ENCODE measurements around the gene APBA1.

APBA1 gene

GRCh38 chr9:69519470-69520240 lies 152.5 kb downstream of the APBA1 start:
- ATAC-seq (replicated peaks; ENCODE audit: extremely low read depth, poor library complexity, severe bottlenecking): no peak
- Mint-ChIP-seq H3K9me3 (no peaks in the 10 kb centered on the region), H3K36me3 (ENCODE audit: insufficient read depth) (no peaks in the 10 kb centered on the region), H3K27ac (ENCODE audit: low read depth) (no peak overlapping the region), H3K4me1 (no peaks in the 10 kb centered on the region), H3K4me3 (no peak overlapping the region), H3K27me3 (peaks cover 35% of the 10 kb centered on the region)
- no peak for DNase-seq (ENCODE audit: low spot score in 2 of 2)

- ATAC-seq (replicated peaks; ENCODE audit: extremely low read depth, poor library complexity, severe bottlenecking): no peak
- Mint-ChIP-seq H3K36me3 (ENCODE audit: insufficient read depth) (no peaks in the 10 kb centered on the region), H3K9me3 (no peaks in the 10 kb centered on the region), H3K4me3 (no peak overlapping the region), H3K4me1 (no peaks in the 10 kb centered on the region), H3K27ac (ENCODE audit: low read depth) (no peak overlapping the region), H3K27me3 (peaks cover 13% of the 10 kb centered on the region)
- DNase-seq (ENCODE audit: low spot score in 2 of 2): no peak
These were observed 155.5 kb downstream of the APBA1 start for GRCh38 chr9:69516353-69517322.

DNA sequence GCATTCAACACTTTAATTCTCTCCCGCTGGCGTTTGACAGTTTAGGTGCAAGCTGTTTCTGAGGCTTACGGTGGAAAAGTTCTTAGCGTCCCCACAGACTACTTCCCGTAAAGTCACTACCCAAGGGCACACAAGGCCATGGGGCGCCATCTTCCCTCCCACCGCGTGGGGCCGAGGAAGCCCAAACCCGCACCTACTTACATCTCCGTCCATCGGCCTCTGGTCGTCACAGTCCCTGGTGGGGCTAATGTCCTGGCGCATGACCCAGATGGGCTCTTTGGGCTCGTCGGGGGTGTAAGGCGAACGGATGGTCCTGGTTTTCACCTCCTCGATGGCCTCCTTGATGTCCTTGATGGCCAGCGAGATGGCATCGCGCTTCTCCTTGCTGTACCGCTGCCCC lies 156.4 kb downstream of the APBA1 start:
- Mint-ChIP-seq H3K27me3 (peaks cover 5% of the 10 kb centered on the region), H3K4me3 (no peak overlapping the region), H3K27ac (ENCODE audit: low read depth) (no peak overlapping the region), H3K36me3 (ENCODE audit: insufficient read depth) (no peaks in the 10 kb centered on the region), H3K9me3 (no peaks in the 10 kb centered on the region), H3K4me1 (no peaks in the 10 kb centered on the region)
- DNase-seq (ENCODE audit: low spot score in 2 of 2) (no peak), ATAC-seq (replicated peaks; ENCODE audit: extremely low read depth, poor library complexity, severe bottlenecking) (no peak)

DNA sequence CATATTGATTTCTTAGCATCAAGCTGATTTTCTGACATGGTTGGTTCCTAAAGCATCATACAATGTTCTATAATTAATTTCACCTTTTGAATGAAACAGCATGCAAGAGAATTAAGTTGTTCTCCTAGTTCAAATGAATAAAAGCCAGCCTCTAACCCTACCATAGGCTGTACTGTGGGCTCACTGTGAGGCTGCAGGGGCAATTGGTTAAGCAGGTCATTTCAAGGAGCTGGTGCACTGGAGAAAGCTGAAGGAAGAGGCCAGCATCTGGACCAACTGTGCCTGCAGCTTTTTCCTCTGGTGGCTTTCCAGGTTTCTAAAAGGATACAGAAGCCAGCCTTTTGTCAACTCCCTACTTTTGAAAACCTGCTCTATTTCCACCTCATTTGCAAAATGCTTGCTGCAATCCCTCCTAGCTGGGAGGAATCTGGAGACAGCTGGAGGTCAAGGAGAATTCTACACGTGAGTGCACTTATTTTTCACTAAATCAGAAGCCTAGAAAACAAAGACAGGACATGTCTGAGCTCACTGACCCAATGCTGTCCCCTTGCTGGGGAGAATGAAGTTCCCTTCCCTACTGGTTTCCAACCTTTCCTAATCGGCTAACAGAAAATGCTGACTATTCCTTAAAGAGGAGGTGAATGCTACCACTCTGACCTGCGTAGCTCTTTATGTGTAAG lies 158.9 kb downstream of the APBA1 start:
- Mint-ChIP-seq H3K9me3 (no peaks in the 10 kb centered on the region), H3K27ac (ENCODE audit: low read depth) (no peak overlapping the region), H3K36me3 (ENCODE audit: insufficient read depth) (no peaks in the 10 kb centered on the region), H3K4me3 (no peak overlapping the region), H3K27me3 (no peaks in the 10 kb centered on the region), H3K4me1 (no peaks in the 10 kb centered on the region)
- ATAC-seq (replicated peaks; ENCODE audit: extremely low read depth, poor library complexity, severe bottlenecking) (no peak), DNase-seq (ENCODE audit: low spot score in 2 of 2) (no peak)

DNA sequence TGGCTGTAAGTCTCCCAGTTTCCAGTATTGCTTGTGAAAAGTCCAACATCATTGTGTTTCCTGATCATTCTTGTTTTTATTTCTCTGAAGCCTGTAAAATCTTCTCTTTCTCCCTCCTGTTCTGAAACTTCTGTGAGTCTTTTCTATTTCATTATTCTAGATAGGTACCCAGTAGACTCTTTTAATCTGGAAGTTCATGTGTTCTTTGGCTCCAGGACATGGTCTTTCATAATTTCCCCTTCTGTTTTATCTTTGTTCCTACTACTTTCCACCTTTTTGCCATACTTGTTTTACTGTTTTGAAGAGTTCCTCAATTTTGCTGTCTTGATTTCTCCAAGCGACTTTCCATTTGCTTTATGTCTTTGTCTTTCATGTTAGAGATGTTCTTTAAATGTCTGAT lies 168.1 kb downstream of the APBA1 start:
- no peaks in the 10 kb centered on the region for H3K36me3 Mint-ChIP-seq (ENCODE audit: insufficient read depth)
- no peak overlapping the region for H3K4me3 Mint-ChIP-seq
- H3K27ac Mint-ChIP-seq (ENCODE audit: low read depth): no peak overlapping the region
- no peak for DNase-seq (ENCODE audit: low spot score in 2 of 2)
- no peaks in the 10 kb centered on the region for H3K9me3 Mint-ChIP-seq
- H3K4me1 Mint-ChIP-seq: no peaks in the 10 kb centered on the region
- ATAC-seq (replicated peaks; ENCODE audit: extremely low read depth, poor library complexity, severe bottlenecking): no peak
- no peaks in the 10 kb centered on the region for H3K27me3 Mint-ChIP-seq

DNA sequence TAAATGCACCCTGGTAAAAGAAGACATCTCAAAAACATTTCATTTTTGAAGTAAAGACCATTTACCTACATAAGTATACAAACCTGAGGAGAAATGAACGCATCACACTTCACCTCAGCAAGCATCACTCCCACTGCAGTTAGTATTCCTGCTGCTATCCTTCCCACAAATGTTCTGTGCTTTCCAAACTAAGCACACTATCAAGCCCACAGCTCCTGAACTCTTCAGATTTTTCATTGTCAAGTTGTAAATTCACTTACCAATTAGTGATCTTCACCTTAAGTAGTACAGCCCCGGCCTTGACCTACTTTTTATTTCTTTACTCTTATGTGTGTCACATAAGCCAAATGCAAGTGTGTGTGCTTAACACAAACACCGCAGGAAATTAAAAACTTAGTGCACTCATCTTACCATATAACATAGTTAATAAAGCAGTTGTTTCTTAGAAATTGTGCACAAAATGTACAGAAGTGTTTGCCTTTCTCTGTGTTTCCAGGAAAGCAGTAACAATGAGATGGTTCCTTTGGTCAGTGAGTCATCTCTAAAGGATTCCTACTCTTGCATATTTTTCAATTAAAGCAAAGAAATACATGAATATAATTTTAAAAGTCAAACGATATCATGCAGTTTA lies 169.4 kb downstream of the APBA1 start:
- no peak overlapping the region for H3K27ac Mint-ChIP-seq (ENCODE audit: low read depth)
- no peaks in the 10 kb centered on the region for H3K4me1 Mint-ChIP-seq
- ATAC-seq (replicated peaks; ENCODE audit: extremely low read depth, poor library complexity, severe bottlenecking) (no peak), DNase-seq (ENCODE audit: low spot score in 2 of 2) (no peak)
- H3K4me3 Mint-ChIP-seq: no peak overlapping the region
- peaks cover 4% of the 10 kb centered on the region for H3K27me3 Mint-ChIP-seq
- H3K9me3 Mint-ChIP-seq: no peaks in the 10 kb centered on the region
- H3K36me3 Mint-ChIP-seq (ENCODE audit: insufficient read depth): no peaks in the 10 kb centered on the region

DNA sequence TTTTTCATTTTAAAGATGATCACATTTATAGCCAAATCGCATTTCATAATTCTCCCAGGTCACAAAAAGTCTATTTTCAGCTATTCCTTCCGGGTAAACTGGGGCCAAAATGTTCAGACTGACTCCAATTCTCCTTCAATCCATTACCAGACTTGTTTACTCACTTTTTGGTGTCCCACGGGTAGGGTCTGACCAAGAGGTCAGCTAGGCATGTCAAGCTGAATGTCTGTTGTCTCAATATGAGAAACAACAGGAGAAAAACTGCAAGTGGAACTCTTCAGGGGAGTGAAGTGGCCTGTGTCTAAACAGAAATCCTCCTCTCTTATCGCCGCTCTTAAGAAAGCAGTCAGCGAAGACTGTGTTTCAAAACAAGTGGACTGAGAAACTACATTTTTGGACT lies 171.3 kb downstream of the APBA1 start:
- H3K9me3 Mint-ChIP-seq: no peaks in the 10 kb centered on the region
- ATAC-seq (replicated peaks; ENCODE audit: extremely low read depth, poor library complexity, severe bottlenecking) (no peak), DNase-seq (ENCODE audit: low spot score in 2 of 2) (no peak)
- no peaks in the 10 kb centered on the region for H3K4me1 Mint-ChIP-seq
- no peak overlapping the region for H3K4me3 Mint-ChIP-seq
- no peaks in the 10 kb centered on the region for H3K36me3 Mint-ChIP-seq (ENCODE audit: insufficient read depth)
- peaks cover 20% of the 10 kb centered on the region for H3K27me3 Mint-ChIP-seq
- no peak overlapping the region for H3K27ac Mint-ChIP-seq (ENCODE audit: low read depth)

GRCh38 chr9:69499959-69500358 lies 172.2 kb downstream of the APBA1 start:
- peaks cover 20% of the 10 kb centered on the region for H3K27me3 Mint-ChIP-seq
- DNase-seq (ENCODE audit: low spot score in 2 of 2) (no peak), ATAC-seq (replicated peaks; ENCODE audit: extremely low read depth, poor library complexity, severe bottlenecking) (no peak)
- no peaks in the 10 kb centered on the region for H3K36me3 Mint-ChIP-seq (ENCODE audit: insufficient read depth)
- H3K9me3 Mint-ChIP-seq: no peaks in the 10 kb centered on the region
- no peak overlapping the region for H3K4me3 Mint-ChIP-seq
- H3K27ac Mint-ChIP-seq (ENCODE audit: low read depth): no peak overlapping the region
- no peaks in the 10 kb centered on the region for H3K4me1 Mint-ChIP-seq

- Mint-ChIP-seq H3K4me1 (no peaks in the 10 kb centered on the region), H3K9me3 (no peaks in the 10 kb centered on the region), H3K4me3 (no peak overlapping the region), H3K27me3 (peaks cover 20% of the 10 kb centered on the region), H3K36me3 (ENCODE audit: insufficient read depth) (no peaks in the 10 kb centered on the region), H3K27ac (ENCODE audit: low read depth) (no peak overlapping the region)
- DNase-seq (ENCODE audit: low spot score in 2 of 2): no peak
- ATAC-seq (replicated peaks; ENCODE audit: extremely low read depth, poor library complexity, severe bottlenecking): no peak
These were observed 172.8 kb downstream of the APBA1 start for GRCh38 chr9:69499407-69499806.

DNA sequence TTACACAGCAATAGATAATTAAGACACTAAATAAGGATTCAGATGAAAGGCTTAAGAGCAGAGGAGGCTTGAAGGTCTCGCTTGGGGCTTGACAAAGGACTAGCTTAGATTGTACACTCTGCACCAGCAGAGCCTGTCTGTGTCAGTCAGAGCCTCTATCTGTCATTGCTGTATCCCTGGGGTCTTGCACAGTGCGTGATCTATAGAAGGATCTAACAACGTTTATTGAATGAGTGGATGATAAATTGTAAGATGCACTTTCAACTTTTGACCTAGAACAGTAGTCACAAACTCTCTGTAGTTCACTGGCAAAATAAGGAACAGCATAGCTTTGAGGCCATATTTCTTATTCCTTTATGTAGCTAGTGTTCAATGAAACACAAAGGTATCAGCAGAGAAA lies 173.7 kb downstream of the APBA1 start:
- H3K27ac Mint-ChIP-seq (ENCODE audit: low read depth): no peak overlapping the region
- ATAC-seq (replicated peaks; ENCODE audit: extremely low read depth, poor library complexity, severe bottlenecking) (no peak), DNase-seq (ENCODE audit: low spot score in 2 of 2) (no peak)
- H3K4me1 Mint-ChIP-seq: no peaks in the 10 kb centered on the region
- no peaks in the 10 kb centered on the region for H3K9me3 Mint-ChIP-seq
- H3K27me3 Mint-ChIP-seq: peaks cover 20% of the 10 kb centered on the region
- no peaks in the 10 kb centered on the region for H3K36me3 Mint-ChIP-seq (ENCODE audit: insufficient read depth)
- H3K4me3 Mint-ChIP-seq: no peak overlapping the region

DNA sequence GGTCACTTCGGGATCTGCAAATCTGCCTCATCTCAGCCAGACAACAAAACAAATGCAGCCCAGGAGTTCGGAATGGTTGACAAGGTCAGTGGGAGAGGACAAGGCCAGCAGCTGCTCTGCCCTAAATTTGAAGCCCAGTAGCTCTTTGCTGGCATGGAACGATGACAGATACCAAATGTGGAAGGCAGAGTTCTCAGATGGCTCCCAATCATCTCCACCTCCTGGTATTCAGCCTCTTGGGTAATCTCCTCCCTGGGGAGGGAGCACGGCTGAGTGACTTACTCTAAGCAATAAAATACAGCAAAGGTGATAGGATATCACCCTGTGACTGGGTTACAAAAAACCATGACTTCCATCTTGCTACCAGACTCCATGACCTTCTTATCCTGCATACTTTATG lies 174.4 kb downstream of the APBA1 start:
- no peaks in the 10 kb centered on the region for H3K4me1 Mint-ChIP-seq
- H3K27me3 Mint-ChIP-seq: peaks cover 20% of the 10 kb centered on the region
- DNase-seq (ENCODE audit: low spot score in 2 of 2) (no peak), ATAC-seq (replicated peaks; ENCODE audit: extremely low read depth, poor library complexity, severe bottlenecking) (no peak)
- no peaks in the 10 kb centered on the region for H3K36me3 Mint-ChIP-seq (ENCODE audit: insufficient read depth)
- H3K4me3 Mint-ChIP-seq: no peak overlapping the region
- no peaks in the 10 kb centered on the region for H3K9me3 Mint-ChIP-seq
- no peak overlapping the region for H3K27ac Mint-ChIP-seq (ENCODE audit: low read depth)

DNA sequence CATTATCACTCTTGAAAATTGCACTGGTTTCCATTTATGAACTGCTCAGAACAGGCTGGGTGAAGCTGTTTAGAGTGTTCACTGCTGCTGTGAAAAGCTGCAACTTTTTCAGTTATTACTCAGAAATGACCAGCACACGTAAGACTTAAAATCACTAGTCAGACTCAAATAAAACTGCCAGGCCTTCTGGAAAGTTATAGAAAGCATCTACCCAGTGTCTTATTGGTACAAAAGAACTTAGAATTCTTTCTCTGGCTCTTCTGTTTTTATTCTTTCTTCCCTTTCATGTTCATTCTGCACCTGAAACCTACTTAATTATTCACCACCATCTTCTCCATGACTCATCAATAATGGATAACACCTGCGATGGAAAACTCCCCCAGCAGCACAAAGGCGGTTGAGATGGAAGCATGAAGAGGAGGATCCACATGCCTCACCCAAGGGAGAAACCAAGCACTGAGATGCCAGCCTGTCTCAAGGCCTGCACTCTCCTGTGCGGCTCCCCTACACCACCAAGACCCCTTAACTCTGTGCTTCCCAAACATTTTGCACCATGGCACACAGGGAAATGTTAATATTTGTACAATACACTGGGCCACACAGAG lies 175.2 kb downstream of the APBA1 start:
- Mint-ChIP-seq H3K36me3 (ENCODE audit: insufficient read depth) (no peaks in the 10 kb centered on the region), H3K27ac (ENCODE audit: low read depth) (no peak overlapping the region), H3K9me3 (no peaks in the 10 kb centered on the region), H3K4me3 (no peak overlapping the region), H3K4me1 (no peaks in the 10 kb centered on the region), H3K27me3 (peaks cover 20% of the 10 kb centered on the region)
- ATAC-seq (replicated peaks; ENCODE audit: extremely low read depth, poor library complexity, severe bottlenecking) (no peak), DNase-seq (ENCODE audit: low spot score in 2 of 2) (no peak)
